ENCODE data around the gene CYP27A1.

The CYP27A1 gene

DNA sequence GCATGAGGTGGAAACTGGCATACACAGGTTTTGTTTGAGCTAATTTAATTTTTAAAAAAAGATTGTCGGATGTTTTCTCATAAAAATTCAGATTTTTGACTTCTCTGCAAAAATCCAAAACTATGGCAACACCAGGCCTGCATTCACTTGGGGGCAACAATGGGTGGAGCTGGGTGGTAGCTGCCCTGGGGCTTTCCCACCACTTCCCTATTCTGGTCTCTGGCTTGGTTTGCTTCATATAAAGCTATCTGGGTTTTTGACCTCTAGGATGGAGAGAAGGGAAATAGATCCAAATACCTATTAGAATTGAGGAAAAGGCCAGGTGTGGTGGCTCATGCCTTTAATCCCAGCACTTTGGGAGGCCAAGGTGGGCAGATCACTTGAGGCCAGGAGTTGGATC, 5.5 kb upstream of the CYP27A1 start:
- DNase-seq, result no peak

GRCh38 chr2:218777276-218777990, 4.5 kb upstream of the CYP27A1 start:
- no peak for DNase-seq

DNA sequence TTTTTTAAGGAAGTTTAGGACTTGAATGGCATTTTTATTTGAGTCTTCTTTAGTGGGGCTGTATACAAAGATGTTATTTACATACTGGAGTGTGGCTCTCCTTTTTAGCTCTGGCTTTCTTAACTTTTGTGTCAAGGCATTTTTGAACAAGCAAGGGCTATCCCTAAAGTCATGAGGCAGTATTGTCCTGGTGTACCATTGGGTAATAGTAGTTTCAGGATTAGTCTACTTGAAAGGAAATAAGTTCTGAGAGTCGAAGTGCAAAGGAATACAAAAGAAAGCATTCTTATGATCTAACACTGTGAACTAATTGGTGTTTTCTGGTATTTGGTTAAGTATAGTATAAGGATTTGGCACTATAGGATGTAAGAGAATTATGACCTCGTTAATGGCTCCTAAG, 1.9 kb upstream of the CYP27A1 start:
- DNase-seq, result no peak

- DNase-seq, result no peak
These were observed 876 bp upstream of the CYP27A1 start for GRCh38 chr2:218780851-218781690.

GRCh38 chr2:218782528-218782844, 539 bp downstream of the CYP27A1 start:
- DNase-seq, result no peak

DNA sequence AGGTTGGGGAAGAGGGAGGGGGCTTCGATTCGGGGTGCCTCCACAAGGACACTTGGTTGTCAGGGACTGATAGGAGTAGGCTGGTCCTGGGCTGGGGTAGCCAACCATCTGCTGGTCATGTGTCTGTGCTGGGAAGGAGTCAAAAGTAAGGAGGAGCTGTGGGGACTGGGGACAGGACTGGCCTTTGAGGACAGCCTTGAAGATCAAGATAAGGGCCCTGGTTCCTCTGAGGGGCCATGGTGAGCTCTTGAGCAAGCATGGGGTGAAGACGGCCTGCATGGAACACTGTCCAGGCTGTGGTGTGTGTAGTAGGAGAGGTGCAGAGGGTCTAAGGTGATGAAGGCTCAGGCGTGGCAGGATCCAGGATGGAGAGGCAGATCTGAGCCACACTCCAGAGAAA, 1.7 kb downstream of the CYP27A1 start:
- no peak for DNase-seq

DNA sequence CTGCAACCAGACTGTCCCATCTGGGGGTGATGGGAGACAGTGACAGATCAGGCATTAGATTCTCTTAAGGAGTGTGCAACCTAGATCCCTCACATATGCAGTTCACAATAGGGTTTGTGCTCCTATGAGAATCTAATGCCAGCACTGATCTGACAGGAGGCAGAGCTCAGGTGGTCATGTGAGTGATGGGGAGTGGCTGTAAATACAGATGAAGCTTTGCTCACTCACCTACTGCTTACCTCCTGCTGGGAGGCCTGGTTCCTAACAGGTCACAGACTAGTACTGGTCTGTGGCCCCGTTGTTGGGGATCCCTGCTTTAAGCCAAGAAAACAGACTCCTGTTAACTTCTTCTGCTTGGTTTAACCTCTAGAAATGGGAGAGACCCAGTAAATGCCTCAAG, 3.2 kb downstream of the CYP27A1 start:
- no peak for DNase-seq

GRCh38 chr2:218786133-218786532, 4.2 kb downstream of the CYP27A1 start:
- DNase-seq, result no peak

- DNase-seq, result no peak
These were observed 6.7 kb downstream of the CYP27A1 start for GRCh38 chr2:218788529-218789255.

DNA sequence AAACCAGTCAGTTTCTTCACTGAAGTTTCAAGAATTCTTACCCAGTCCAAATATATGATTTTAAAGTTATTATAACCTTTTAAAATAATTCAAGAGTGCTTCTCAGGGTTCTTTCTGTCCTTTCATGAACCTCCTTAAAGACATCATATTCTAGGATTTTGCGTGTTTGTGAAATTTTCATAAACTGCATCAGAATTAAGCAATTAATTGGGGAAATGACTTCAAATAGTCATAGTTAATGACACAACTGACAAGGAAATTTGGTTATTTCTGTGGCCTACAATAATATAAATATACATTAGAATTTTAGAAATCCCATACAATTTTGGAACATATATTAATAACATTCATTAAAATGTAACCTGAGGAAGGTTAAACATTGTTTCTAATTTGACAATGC, 10.5 kb downstream of the CYP27A1 start:
- DNase-seq, result no peak

DNA sequence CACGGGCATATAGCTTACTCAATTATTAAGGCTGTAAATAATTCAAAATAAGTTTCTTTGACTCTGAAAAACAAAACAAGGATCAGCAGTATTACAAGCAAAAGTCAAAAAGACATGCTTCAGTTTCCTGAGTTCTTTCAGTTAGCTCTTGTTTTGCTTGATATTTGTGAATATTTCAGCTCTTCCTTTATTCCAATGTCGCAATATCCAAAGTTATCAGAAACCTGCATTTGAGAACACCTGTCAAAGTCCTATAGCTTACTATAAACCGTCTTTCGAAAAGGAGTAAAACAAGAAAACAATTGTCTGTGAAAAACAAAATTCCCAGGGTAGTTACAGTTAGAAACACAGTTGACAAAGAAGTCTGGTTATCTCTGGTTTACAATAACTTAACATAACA, 14.7 kb downstream of the CYP27A1 start:
- DNase-seq, result no peak

DNA sequence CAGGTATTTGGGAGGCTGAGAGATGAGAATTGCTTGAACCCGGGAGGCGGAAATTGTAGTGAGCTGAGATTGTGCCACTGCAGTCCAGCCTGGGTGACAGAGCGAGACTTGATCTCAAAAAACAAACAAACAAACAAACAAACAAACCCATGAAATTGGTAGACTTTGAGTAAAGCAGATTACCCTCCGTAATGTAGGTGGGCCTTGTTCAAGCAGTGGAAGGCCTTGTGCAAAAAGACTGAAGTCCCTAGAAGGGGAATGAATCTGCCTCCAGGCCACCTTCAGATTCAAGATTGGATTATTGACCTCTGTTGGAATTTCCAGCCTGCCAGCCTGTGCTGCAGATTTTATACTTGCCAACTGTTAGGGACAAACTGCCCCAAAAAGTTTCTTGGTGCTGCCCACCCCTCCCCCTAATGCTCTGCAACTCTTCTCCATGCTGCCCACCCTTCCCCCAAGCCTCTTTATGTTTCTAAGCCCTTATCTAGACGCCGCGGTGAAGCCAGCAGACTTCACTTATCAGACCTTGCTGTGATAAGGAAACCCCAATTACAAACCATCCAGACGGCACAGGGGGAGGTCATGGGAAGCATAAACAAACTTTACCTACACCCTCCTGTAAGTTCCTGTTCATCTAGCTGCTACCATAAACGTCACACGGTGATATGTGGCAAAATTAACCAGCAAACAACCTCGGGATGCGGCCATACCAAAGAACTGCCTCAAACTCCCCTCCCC, 17.0 kb downstream of the CYP27A1 start:
- DNase-seq, result no peak

- no peak for DNase-seq
These were observed 18.0 kb downstream of the CYP27A1 start for GRCh38 chr2:218799990-218800389.

DNA sequence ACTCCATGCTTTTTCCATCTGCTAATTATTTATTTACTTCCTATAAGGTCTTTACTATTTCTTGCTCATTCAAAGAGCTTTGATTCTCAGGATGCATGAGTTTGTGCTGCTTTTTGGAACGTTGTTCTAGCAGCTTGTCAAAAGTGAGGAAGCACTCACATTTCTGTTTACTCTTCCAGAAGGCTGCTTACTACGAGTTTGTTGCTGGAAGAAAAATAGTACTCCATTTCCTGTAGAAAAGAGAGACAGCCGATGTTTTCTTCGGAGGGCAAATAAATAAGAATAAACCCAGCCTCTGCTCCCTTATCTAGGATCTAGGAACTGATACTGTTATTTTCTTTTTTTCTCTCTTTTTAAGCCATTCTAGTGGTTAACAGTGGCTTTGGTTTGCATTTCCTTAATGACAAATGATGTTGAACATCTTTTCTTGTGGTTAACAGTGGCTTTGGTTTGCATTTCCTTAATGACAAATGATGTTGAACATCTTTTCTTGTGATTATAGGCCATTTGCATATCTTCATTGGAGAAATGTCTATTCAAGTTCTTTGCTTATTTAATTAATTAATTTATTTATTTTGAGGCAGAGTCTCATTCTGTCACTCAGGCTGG, 20.5 kb downstream of the CYP27A1 start:
- DNase-seq, result no peak

DNA sequence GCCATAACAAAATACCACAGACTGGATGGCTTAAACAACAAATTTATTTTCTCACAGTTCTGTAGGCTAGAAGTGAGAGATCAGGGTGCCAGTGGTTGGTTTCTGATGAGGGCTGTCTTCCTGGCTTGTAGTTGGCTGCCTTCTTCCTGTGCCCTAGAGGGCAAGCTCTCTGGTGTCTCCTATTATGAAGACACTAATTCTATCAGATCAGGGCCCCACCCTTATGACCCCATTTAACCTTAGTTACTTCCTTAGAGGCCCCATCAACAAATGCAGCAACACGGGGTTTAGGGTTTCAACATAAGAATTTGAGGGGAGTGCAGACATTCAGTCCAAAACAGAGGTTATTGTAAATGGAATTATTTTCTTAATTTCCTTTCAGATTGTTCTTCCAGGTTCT, 22.9 kb downstream of the CYP27A1 start:
- DNase-seq, result no peak

DNA sequence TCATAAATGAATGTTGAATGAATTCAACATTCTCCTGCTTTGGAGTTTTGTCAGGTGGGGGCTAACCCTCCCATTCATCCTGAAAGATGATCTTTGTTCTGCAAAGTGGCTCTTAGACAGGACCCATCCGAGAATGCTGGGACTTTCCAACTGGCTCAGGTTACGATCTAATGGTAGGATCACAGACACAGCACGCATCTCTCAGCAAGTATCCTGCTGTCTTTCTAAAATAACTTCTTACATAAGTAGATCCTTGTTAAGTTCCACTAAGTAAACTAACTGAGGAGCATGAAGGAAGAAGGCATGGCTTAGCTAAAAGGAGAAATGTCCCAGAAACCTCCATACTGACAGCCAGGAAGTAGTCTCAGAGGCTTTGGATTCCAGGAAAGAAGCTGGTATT, 23.7 kb downstream of the CYP27A1 start:
- DNase-seq, result no peak

GRCh38 chr2:218806346-218806978, 24.5 kb downstream of the CYP27A1 start:
- peak; percentile 57 for DNase-seq

GRCh38 chr2:218807626-218808025, 25.7 kb downstream of the CYP27A1 start:
- no peak for DNase-seq

DNA sequence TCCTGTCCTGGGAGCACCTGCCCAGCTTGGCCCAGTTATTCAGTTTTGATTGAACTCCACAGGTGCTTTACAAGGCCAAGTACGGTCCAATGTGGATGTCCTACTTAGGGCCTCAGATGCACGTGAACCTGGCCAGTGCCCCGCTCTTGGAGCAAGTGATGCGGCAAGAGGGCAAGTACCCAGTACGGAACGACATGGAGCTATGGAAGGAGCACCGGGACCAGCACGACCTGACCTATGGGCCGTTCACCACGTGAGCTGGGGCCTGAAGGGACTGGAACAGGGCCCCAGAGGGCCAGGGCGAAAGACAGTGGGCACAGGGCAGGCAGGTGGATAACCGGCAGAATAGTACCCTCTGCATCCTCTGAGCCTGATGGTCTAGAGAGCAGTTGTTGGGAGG, 27.6 kb downstream of the CYP27A1 start:
- DNase-seq, result no peak

DNA sequence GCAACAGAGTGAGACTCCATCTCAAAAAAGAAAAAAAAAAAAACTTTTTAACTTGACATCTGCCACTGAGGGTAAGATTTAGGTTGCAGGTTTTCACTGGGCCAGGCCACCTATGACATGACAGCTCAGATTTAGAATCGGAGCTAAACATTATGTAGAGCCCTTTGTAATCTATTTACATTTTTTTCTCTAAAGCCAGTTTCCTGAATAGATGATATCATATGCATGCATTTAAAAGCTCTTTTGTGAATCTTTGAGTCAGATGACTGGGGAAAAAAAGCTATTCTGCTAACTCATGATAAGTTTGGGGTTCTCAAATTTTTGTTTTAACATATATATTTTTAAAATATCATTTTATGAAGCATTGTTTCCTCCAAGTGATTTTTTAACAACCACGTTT, 28.3 kb downstream of the CYP27A1 start:
- no peak for DNase-seq

DNA sequence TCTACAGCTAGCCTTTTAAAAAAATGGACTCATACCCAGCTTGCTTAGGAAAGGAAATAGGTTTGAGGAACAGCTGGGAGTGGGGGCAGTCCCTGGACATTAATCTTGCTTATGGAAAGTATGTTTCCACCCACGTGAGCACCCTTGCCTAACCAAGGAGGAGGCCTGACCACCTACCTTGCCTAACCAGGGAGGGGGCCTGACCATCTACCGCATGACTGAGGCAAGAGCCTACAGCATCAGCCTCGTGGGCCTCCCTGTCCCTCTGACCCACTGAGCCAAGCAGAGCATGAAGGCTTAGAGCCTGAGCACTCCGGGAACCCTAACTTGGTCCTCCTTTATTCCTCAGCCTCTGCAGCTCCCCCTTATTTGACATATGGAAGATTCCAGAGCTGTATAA, 29.4 kb downstream of the CYP27A1 start:
- DNase-seq, result no peak

DNA sequence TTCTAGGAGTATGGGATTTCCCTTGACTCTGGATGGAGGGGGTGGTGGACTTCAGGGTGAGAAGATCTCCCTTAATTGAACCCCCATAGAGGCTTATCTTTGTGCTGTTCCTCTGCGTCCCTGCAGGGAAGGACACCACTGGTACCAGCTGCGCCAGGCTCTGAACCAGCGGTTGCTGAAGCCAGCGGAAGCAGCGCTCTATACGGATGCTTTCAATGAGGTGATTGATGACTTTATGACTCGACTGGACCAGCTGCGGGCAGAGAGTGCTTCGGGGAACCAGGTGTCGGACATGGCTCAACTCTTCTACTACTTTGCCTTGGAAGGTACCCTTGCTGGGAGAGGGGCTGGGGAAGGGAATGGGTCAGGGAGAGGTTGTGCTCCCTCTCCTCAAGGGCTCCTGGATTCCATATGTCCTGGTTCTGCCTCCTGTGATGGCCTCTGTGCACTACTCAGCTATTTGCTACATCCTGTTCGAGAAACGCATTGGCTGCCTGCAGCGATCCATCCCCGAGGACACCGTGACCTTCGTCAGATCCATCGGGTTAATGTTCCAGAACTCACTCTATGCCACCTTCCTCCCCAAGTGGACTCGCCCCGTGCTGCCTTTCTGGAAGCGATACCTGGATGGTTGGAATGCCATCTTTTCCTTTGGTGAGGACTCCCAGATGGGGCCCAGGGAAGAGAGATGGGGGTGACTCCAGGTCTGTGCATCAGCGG, 30.3 kb downstream of the CYP27A1 start:
- no peak for DNase-seq

All from right hindlimb (tissue), 1 donor.